A549 (cell line): ENCODE measurements around the gene ALDH1A3. TPM values are rescaled to one million over a fixed set of nuclear protein-coding genes. Genes with fewer than 3 reads are reported as not detected.

Source experiments
- ATAC-seq, 2 experiments: fragments of 200-7000 bp in 1 of 2; fragments of >200 bp in 1 of 2; cut with Nextera tagmentation in 1 of 2; cut with Tn5 transposase in 1 of 2; 3 replicates each; pipeline versions ENCODE4 v1.8.0 to v1.9.1; 2018 to 2020; ENCODE audit warnings: mild to moderate bottlenecking in 1 of 2, moderate library complexity in 1 of 2
- CTCF ChIA-PET: fragments of 300-600 bp; sonication (Branson Sonifier 250); formaldehyde crosslinking; extraction: SDS; loops from one replicate; lab custom pipeline; 2021; ENCODE audit warnings: antibody characterized with exemption, inconsistent platforms; lab: Yijun Ruan, JAX
- POLR2A ChIA-PET: fragments of 350-600 bp; formaldehyde crosslinking; extraction: SDS; loops from one replicate; lab custom pipeline; 2021; ENCODE audit warnings: antibody characterized with exemption, inconsistent platforms; lab: Yijun Ruan, JAX
- DNase-seq, 2 experiments: peaks; one replicate each; pipeline versions ENCODE4 v3.0.0 to v3.0.0-alpha.2; 2011 to 2016; ENCODE audit warnings: low read depth in 1 of 2, low spot score in 1 of 2
- FAIRE-seq: peaks from 2 replicates; lab custom pipeline; 2011; peaks lifted over from hg19 to GRCh38; lab: Jason Lieb, UNC
- H3K27ac ChIP-seq, 2 experiments: fragments of >200 bp; sonication (Bioruptor Twin); formaldehyde crosslinking; 3 replicates each; pipeline ENCODE4 v1.5.1; 2016 to 2017
- H3K4me1 ChIP-seq: fragments of >200 bp; sonication (Bioruptor Twin); formaldehyde crosslinking; 3 replicates; pipeline ENCODE4 v1.6.1; 2016
- H3K4me2 ChIP-seq: fragments of >200 bp; sonication (Bioruptor Twin); formaldehyde crosslinking; 3 replicates; pipeline ENCODE4 v1.6.1; 2016
- H3K4me3 ChIP-seq: fragments of >200 bp; sonication (Bioruptor Twin); formaldehyde crosslinking; 3 replicates; pipeline ENCODE4 v1.5.1; 2016
- H3K9me3 ChIP-seq: fragments of >200 bp; sonication (Bioruptor Twin); formaldehyde crosslinking; 3 replicates; pipeline ENCODE4 v1.6.1; 2016
- BCL3 ChIP-seq: fragments of >200 bp; sonication (Bioruptor Twin); formaldehyde crosslinking; IDR thresholded peaks from 3 replicates; pipeline ENCODE4 v1.6.1; 2016
- CBX8 ChIP-seq: fragments of 200-600 bp; sonication (generic); IDR thresholded peaks from 2 replicates; pipeline ENCODE4 v1.6.1; 2016
- CEBPB ChIP-seq, 2 experiments: fragments of >200 bp in 1 of 2; sonication (Bioruptor Twin) in 1 of 2; formaldehyde crosslinking in 1 of 2; IDR thresholded peaks; 2 replicates each; pipeline ENCODE4 v1.6.1; 2012 to 2016
- CHD4 ChIP-seq: fragments of 200-600 bp; sonication (generic); IDR thresholded peaks from 2 replicates; pipeline ENCODE4 v1.6.1; 2016; ENCODE audit warnings: antibody characterized with exemption, mild to moderate bottlenecking, borderline replicate concordance
- EP300 ChIP-seq, 2 experiments: fragments of >200 bp; sonication (Bioruptor Twin); formaldehyde crosslinking; IDR thresholded peaks; 2 replicates in 1 of 2; 3 replicates in 1 of 2; pipeline ENCODE4 v1.6.1; 2016 to 2017
- FOSL2 ChIP-seq, 2 experiments: fragments of 450-650 bp in 1 of 2; fragments of >200 bp in 1 of 2; sonication (Bioruptor Twin) in 1 of 2; formaldehyde crosslinking; IDR thresholded peaks; 2 replicates each; pipeline versions ENCODE4 v1.5.0 to v1.6.1; 2016 to 2020; ENCODE audit warnings: mild to moderate bottlenecking in 1 of 2, moderate library complexity in 1 of 2
- FOXS1 ChIP-seq: fragments of 250-450 bp; sonication (Bioruptor Pico); IDR thresholded peaks from 2 replicates; pipeline ENCODE4 v1.5.0; 2020; ENCODE audit warnings: mild to moderate bottlenecking, moderate library complexity
- GATA3 ChIP-seq: IDR thresholded peaks from 2 replicates; pipeline ENCODE4 v1.6.1; 2012; ENCODE audit warnings: borderline replicate concordance
- HOXA7 ChIP-seq: fragments of 250-450 bp; sonication (Bioruptor Pico); IDR thresholded peaks from 2 replicates; pipeline ENCODE4 v1.5.0; 2020; ENCODE audit warnings: mild to moderate bottlenecking, moderate library complexity
- HOXB13 ChIP-seq: fragments of 250-450 bp; sonication (Bioruptor Pico); IDR thresholded peaks from 2 replicates; pipeline ENCODE4 v1.5.0; 2020; ENCODE audit warnings: low read depth, mild to moderate bottlenecking, moderate library complexity
- JUN ChIP-seq, 2 experiments: fragments of >200 bp; sonication (Bioruptor Twin); formaldehyde crosslinking; IDR thresholded peaks; 2 replicates in 1 of 2; 3 replicates in 1 of 2; pipeline ENCODE4 v1.6.1; 2016 to 2017
- JUNB ChIP-seq: fragments of >200 bp; sonication (Bioruptor Twin); formaldehyde crosslinking; IDR thresholded peaks from 2 replicates; pipeline ENCODE4 v1.6.1; 2016
- POLR2A ChIP-seq: IDR thresholded peaks from 2 replicates; pipeline ENCODE4 v1.6.1; 2012; ENCODE audit warnings: mild to moderate bottlenecking, low read length
- RAD21 ChIP-seq, 2 experiments: fragments of >200 bp in 1 of 2; sonication (Bioruptor Twin) in 1 of 2; formaldehyde crosslinking in 1 of 2; IDR thresholded peaks in 1 of 2; conservative IDR thresholded peaks in 1 of 2; 2 replicates in 1 of 2; 3 replicates in 1 of 2; pipeline ENCODE4 v1.6.1; 2012 to 2018; ENCODE audit warnings: inconsistent platforms in 1 of 2
- RARB ChIP-seq: fragments of 250-450 bp; sonication (Bioruptor Pico); IDR thresholded peaks from 2 replicates; pipeline ENCODE4 v1.8.0; 2021; ENCODE audit warnings: mild to moderate bottlenecking, moderate library complexity
- RFX5 ChIP-seq: fragments of 450-650 bp; IDR thresholded peaks from 2 replicates; pipeline ENCODE4 v1.7.1; 2014; ENCODE audit warnings: antibody characterized with exemption, mild to moderate bottlenecking, moderate library complexity
- ZSCAN20 ChIP-seq: fragments of 250-450 bp; sonication (Bioruptor Pico); IDR thresholded peaks from 2 replicates; pipeline ENCODE4 v1.8.0; 2022; ENCODE audit warnings: mild to moderate bottlenecking, moderate library complexity
- WGBS: methylation state at CpG from one replicate; pipeline ENCODE4 v1.1.6; 2017; ENCODE audit errors: missing lambda C conversion rate; 5-methylcytosine and 5-hydroxymethylcytosine counted together
- polyA plus RNA-seq, 4 experiments: library from polyadenylated mRNA; depleted of rRNA in 3 of 4; stranded (reverse); fragments of >200 nt; fragmentation: RNase III in 1 of 4; extraction: RNeasy Plus Mini Kit Qiagen cat#74134 plus additional on column Dnase treatment in 1 of 4; gene quantifications; 2 replicates in 3 of 4; 3 replicates in 1 of 4; pipeline ENCODE4 v1.2.3, GENCODE V29; 2011 to 2017
- TF ChIP-seq, protein P1 (sequence below): fragments of 250-450 bp; sonication (Bioruptor Pico); IDR thresholded peaks from 2 replicates; pipeline ENCODE4 v1.5.0; 2020; ENCODE audit warnings: low read depth, mild to moderate bottlenecking, moderate library complexity
- TF ChIP-seq, protein P2 (sequence below): IDR thresholded peaks from 2 replicates; pipeline ENCODE4 v1.6.1; 2012
- TF ChIP-seq, protein P3 (sequence below): IDR thresholded peaks from 2 replicates; pipeline ENCODE4 v1.6.1; 2012

The ALDH1A3 gene
- polyA plus RNA-seq, 2 of the 4 experiments (the other 2 are of a cell fraction), result 11.5 to 11.9 TPM

- no peaks in the 10 kb centered on the region for H3K9me3 ChIP-seq
- TF ChIP-seq RAD21 (conservative IDR thresholded peaks at IDR 0.05 in 1 of 2, IDR thresholded peaks at IDR 0.05 in 1 of 2) (peak; percentile 14 to 20; a peak in 2 of 5 replicates), HOXA7 (CRISPR knock-in tag) (0 out of 2 replicates have a peak, but pooled peaks have one; percentile 16), CBX8 (no peak), RFX5 (0 out of 2 replicates have a peak, but pooled peaks have one; percentile 19), EP300 (IDR thresholded peaks at IDR 0.05) (peak; percentile 27 to 59; a peak in 2 of 5 replicates), RARB (CRISPR knock-in tag) (peak; percentile 55; the same call in 1 of the 2 replicates), POLR2A (peak; percentile 32), ZSCAN20 (CRISPR knock-in tag) (no peak), CHD4 (no peak), JUN (IDR thresholded peaks at IDR 0.05) (peak; percentile 33 to 49; a peak in 2 of 5 replicates), JUNB (peak; percentile 61; the same call in 1 of the 2 replicates), CEBPB (IDR thresholded peaks at IDR 0.05) (peak in 1 of 2 experiments; percentile 26; a peak in 1 of 4 replicates), FOXS1 (CRISPR knock-in tag) (no peak), BCL3 (no peak; the same call in 2 of the 3 replicates), HOXB13 (CRISPR knock-in tag) (peak; percentile 46; the same call in 1 of the 2 replicates), GATA3 (peak; percentile 30; the same call in 1 of the 2 replicates), FOSL2 (IDR thresholded peaks at IDR 0.05) (peak; percentile 48; the same call in 1 of the 2 replicates), FOSL2 (CRISPR knock-in tag; IDR thresholded peaks at IDR 0.05) (peak; percentile 86)
- TF ChIP-seq, protein P1, sequence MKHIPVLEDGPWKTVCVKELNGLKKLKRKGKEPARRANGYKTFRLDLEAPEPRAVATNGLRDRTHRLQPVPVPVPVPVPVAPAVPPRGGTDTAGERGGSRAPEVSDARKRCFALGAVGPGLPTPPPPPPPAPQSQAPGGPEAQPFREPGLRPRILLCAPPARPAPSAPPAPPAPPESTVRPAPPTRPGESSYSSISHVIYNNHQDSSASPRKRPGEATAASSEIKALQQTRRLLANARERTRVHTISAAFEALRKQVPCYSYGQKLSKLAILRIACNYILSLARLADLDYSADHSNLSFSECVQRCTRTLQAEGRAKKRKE (CRISPR knock-in tag), result peak; percentile 11; the same call in 1 of the 2 replicates
- TF ChIP-seq, protein P2, sequence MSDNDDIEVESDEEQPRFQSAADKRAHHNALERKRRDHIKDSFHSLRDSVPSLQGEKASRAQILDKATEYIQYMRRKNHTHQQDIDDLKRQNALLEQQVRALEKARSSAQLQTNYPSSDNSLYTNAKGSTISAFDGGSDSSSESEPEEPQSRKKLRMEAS, result peak; percentile 53
- TF ChIP-seq, protein P3, sequence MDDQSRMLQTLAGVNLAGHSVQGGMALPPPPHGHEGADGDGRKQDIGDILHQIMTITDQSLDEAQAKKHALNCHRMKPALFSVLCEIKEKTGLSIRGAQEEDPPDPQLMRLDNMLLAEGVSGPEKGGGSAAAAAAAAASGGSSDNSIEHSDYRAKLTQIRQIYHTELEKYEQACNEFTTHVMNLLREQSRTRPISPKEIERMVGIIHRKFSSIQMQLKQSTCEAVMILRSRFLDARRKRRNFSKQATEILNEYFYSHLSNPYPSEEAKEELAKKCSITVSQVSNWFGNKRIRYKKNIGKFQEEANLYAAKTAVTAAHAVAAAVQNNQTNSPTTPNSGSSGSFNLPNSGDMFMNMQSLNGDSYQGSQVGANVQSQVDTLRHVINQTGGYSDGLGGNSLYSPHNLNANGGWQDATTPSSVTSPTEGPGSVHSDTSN, result peak; percentile 41
- TF ChIP-seq, all 56 proteins: peak for 15
- ATAC-seq, result peak; percentile 84 to 90
- H3K4me2 ChIP-seq, result peak overlapping the region; percentile 76
- peak; percentile 95 for FAIRE-seq
- peak overlapping the region; percentile 81 to 93 for H3K27ac ChIP-seq
- DNase-seq, result peak; percentile 77 to 90
- ChIA-PET CTCF (interaction anchor here (0.8 to 4.3 kb wide), 14 partner anchors 11 to 113 kb away, joined by 3 to 63 read pairs (median 4); partner anchors contain the start of gene LRRK1), POLR2A (interaction anchor here (0.7 to 3.5 kb wide), 8 partner anchors 15 to 53 kb away, joined by 3 to 43 read pairs (median 3); partner anchors contain the start of gene LRRK1)
- WGBS, result under 1% methylated on average over 10 of the region's 10 CpGs
- peaks cover 42% of the 10 kb centered on the region for H3K4me1 ChIP-seq
- peak overlapping the region; percentile 30 for H3K4me3 ChIP-seq
Observed at GRCh38 chr15:100958326-100959065, 78.9 kb downstream of the ALDH1A3 start.
